Activated CD4-positive, alpha-beta memory T cell treated with anti-CD3 and anti-CD28 coated beads for 36 hours (primary cell): ENCODE results near the gene KCNG1. TPM values are rescaled to one million over a fixed set of nuclear protein-coding genes. Genes with fewer than 3 reads are reported as not detected.

Experiments
- CTCF ChIA-PET: fragments of 350-600 bp; sonication (Branson Sonifier 250); formaldehyde crosslinking; loops from one replicate; lab custom pipeline; 2021; ENCODE audit warnings: antibody characterized with exemption, inconsistent platforms; lab: Charles Lee
- POLR2A ChIA-PET: fragments of 350-600 bp; sonication (Branson Sonifier 250); formaldehyde crosslinking; loops from one replicate; lab custom pipeline; 2021; ENCODE audit warnings: antibody characterized with exemption; lab: Charles Lee
- DNase-seq: peaks from one replicate; pipeline ENCODE4 v3.0.0-alpha.2; 2020
- H3K27ac Mint-ChIP-seq: one replicate; pipeline ENCODE4 v1.8.0; 2021; ENCODE audit warnings: mixed read lengths
- H3K27me3 Mint-ChIP-seq: one replicate; pipeline ENCODE4 v1.8.0; 2021; ENCODE audit warnings: mixed read lengths
- H3K36me3 Mint-ChIP-seq: one replicate; pipeline ENCODE4 v1.8.0; 2021; ENCODE audit warnings: mixed read lengths
- H3K4me1 Mint-ChIP-seq: one replicate; pipeline ENCODE4 v1.8.0; 2021; ENCODE audit warnings: low read depth, mixed read lengths
- H3K4me3 Mint-ChIP-seq: one replicate; pipeline ENCODE4 v1.8.0; 2021; ENCODE audit warnings: mild to moderate bottlenecking, mixed read lengths
- H3K9me3 Mint-ChIP-seq: one replicate; pipeline ENCODE4 v1.8.0; 2021; ENCODE audit warnings: mixed read lengths
- intact Hi-C: fragments of 100-400 bp; cut with micrococcal nuclease; formaldehyde crosslinking; loops from one replicate; pipeline ENCODE4 v1.15.1; 2023
- total RNA-seq, 2 experiments: library from RNA; stranded (reverse); gene quantifications; one replicate each; pipeline ENCODE4 v1.2.3, GENCODE V29; 2021

KCNG1 gene
- total RNA-seq, 2 experiments from 2014 or later = 1.6 to 2.1 TPM

DNA sequence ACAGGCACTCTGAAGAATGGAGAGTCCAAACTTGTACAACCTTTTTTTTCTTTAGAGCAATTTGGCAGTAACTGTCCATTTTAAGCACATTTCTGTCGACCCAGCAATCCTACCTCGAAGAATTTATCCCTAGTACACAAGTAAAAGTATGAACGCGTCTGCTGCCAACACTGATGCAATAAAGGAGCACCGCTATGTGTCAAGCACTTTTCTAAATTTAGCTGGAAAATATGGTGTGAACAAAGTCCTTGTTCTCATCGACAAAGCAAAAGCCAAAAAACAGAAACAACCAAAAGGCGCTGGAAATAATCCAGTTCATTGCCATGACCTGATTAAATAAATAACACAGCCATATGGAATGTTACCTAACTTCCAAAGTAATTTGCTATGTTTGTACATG is 65.6 kb downstream of the KCNG1 start:
- peaks cover 58% of the 10 kb centered on the region for H3K4me1 Mint-ChIP-seq
- H3K27ac Mint-ChIP-seq = peak overlapping the region; percentile 9
- H3K27me3 Mint-ChIP-seq = no peaks in the 10 kb centered on the region
- intact Hi-C loops = no loop called here
- peaks cover 20% of the 10 kb centered on the region for H3K36me3 Mint-ChIP-seq
- ChIA-PET CTCF (interaction anchor here (1.2 to 4.9 kb wide), 5 partner anchors 24 to 163 kb away, joined by 3 to 39 read pairs (median 6); partner anchors contain the start of genes ADNP and BCAS4), POLR2A (interaction anchor here (1.3 to 2.8 kb wide), 4 partner anchors 24 to 171 kb away, joined by 3 to 62 read pairs (median 11); partner anchors contain the start of genes ADNP and BCAS4)
- no peaks in the 10 kb centered on the region for H3K9me3 Mint-ChIP-seq
- DNase-seq = no peak
- peak overlapping the region; percentile 91 for H3K4me3 Mint-ChIP-seq

DNA sequence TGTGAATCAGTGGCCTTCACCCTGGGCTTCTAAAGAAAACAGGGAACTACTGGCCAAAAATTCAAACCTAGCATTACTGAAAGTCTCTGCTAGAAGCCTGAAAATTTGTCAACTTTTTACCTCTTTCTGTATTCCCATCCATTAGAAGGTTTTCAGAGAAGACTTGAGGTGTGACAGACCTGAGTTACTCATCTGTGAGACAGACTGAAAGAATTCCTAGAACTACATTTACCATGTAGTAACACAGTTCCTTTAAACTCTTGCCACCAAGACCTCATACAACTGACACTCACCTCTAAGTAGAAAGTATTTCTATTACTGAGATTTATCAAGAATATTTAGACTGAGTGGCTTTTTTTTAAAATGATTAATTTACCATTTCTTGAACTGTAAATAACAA is 69.1 kb downstream of the KCNG1 start:
- ChIA-PET CTCF (no interaction called here), POLR2A (no interaction called here)
- Mint-ChIP-seq H3K27ac (no peak overlapping the region), H3K4me1 (peaks cover 35% of the 10 kb centered on the region), H3K9me3 (no peaks in the 10 kb centered on the region), H3K36me3 (peaks cover 27% of the 10 kb centered on the region), H3K4me3 (no peak overlapping the region), H3K27me3 (no peaks in the 10 kb centered on the region)
- no peak for DNase-seq
- intact Hi-C loops = no loop called here

Other genes with a start within 250 kb of the KCNG1 start
- gene BCAS4, start 228.0 kb downstream of the KCNG1 start, total RNA-seq = 10 to 100 TPM; 11.0 to 11.6 TPM
- gene ADNP, start 91.7 kb downstream of the KCNG1 start, total RNA-seq = 10 to 100 TPM; 53.7 to 54.7 TPM
- gene DPM1, start 64.6 kb downstream of the KCNG1 start, total RNA-seq = 10 to 100 TPM; 64.9 to 69.1 TPM
- 1 to 10 TPM; 3.6 to 3.8 TPM for gene MOCS3, start 64.3 kb downstream of the KCNG1 start, total RNA-seq